HepG2 (cell line): ENCODE measurements around the gene C11orf68. TPM values are rescaled to one million over a fixed set of nuclear protein-coding genes. Genes with fewer than 3 reads are reported as not detected.

Experiments used
- ARID4A ChIP-seq: sonication (generic); formaldehyde crosslinking; IDR thresholded peaks from 2 replicates; pipeline ENCODE4 v1.5.0; 2020; ENCODE audit warnings: mild to moderate bottlenecking, missing genetic modification reagents, borderline replicate concordance
- CREM ChIP-seq, 2 experiments: sonication (generic) in 1 of 2; formaldehyde crosslinking in 1 of 2; IDR thresholded peaks; 2 replicates each; pipeline versions ENCODE4 v1.4.0 to v1.6.1; 2016 to 2020; ENCODE audit warnings: antibody characterized with exemption in 1 of 2, mild to moderate bottlenecking in 1 of 2, missing genetic modification reagents in 1 of 2
- HOXA5 ChIP-seq: sonication (generic); formaldehyde crosslinking; IDR thresholded peaks from 2 replicates; pipeline ENCODE4 v1.4.0; 2020; ENCODE audit warnings: missing genetic modification reagents
- NFKB2 ChIP-seq: sonication (generic); formaldehyde crosslinking; IDR thresholded peaks from 2 replicates; pipeline ENCODE4 v1.4.0; 2020; ENCODE audit warnings: missing genetic modification reagents, borderline replicate concordance
- NFYC ChIP-seq: IDR thresholded peaks from 2 replicates; pipeline ENCODE4 v1.6.1; 2016; ENCODE audit warnings: missing genetic modification reagents, missing compliant biosample characterization
- POLR2A ChIP-seq, 2 experiments: IDR thresholded peaks; 2 replicates each; pipeline ENCODE4 v1.6.1; 2011; ENCODE audit warnings: low read depth in 2 of 2, low read length in 2 of 2, mild to moderate bottlenecking in 1 of 2, moderate library complexity in 1 of 2; ENCODE audit not compliant: insufficient read depth in 1 of 2
- PPARG ChIP-seq: conservative IDR thresholded peaks from 2 replicates; pipeline ENCODE4 v1.6.1; 2016; ENCODE audit warnings: missing biosample characterization, missing genetic modification reagents
- RBM39 ChIP-seq: fragments of 200-400 bp; formaldehyde crosslinking; IDR thresholded peaks from one replicate; pipeline ENCODE4 v1.6.1; 2018; ENCODE audit warnings: antibody characterized with exemption, mild to moderate bottlenecking, low read depth, low read length; ENCODE audit not compliant: poor library complexity, severe bottlenecking
- RCOR2 ChIP-seq: IDR thresholded peaks from 2 replicates; pipeline ENCODE4 v1.6.1; 2016; ENCODE audit warnings: missing biosample characterization, missing genetic modification reagents
- ZBTB10 ChIP-seq: sonication (generic); formaldehyde crosslinking; IDR thresholded peaks from 2 replicates; pipeline ENCODE4 v1.4.0; 2020; ENCODE audit warnings: missing genetic modification reagents, borderline replicate concordance
- ZBTB38 ChIP-seq: sonication (generic); formaldehyde crosslinking; IDR thresholded peaks from 2 replicates; pipeline ENCODE4 v1.5.1; 2020; ENCODE audit warnings: mild to moderate bottlenecking, missing genetic modification reagents
- ZNF256 ChIP-seq: sonication (generic); formaldehyde crosslinking; conservative IDR thresholded peaks from 2 replicates; pipeline ENCODE4 v1.4.0; 2020; ENCODE audit warnings: missing genetic modification reagents
- polyA plus RNA-seq, 8 experiments: library from polyadenylated mRNA; depleted of rRNA in 3 of 8; stranded (reverse) in 7 of 8; unstranded in 1 of 8; fragments of >200 nt; fragmentation: Illumina TruSeq in 4 of 8; extraction: Trizol in 4 of 8; gene quantifications; 2 replicates each; pipeline versions ENCODE4 v1.2.1 to v1.2.3, GENCODE V29; 2011 to 2016; ENCODE audit warnings: low read depth in 4 of 8, missing spikeins in 1 of 8, mixed read lengths in 1 of 8; ENCODE audit not compliant: insufficient read depth in 1 of 8
- total RNA-seq, 5 experiments: library from RNA; depleted of rRNA; stranded (reverse); fragments of >200 nt; fragmentation: Illumina TruSeq; extraction: Trizol; gene quantifications; 2 replicates each; pipeline ENCODE4 v1.2.3, GENCODE V29; 2016; ENCODE audit warnings: low read depth in 1 of 5
- TF ChIP-seq, protein P1 (sequence below): sonication (generic); formaldehyde crosslinking; IDR thresholded peaks from 2 replicates; pipeline ENCODE4 v1.4.0; 2020; ENCODE audit warnings: missing genetic modification reagents
- TF ChIP-seq, protein P2 (sequence below): sonication (generic); formaldehyde crosslinking; IDR thresholded peaks from 2 replicates; pipeline ENCODE4 v1.5.1; 2020; ENCODE audit warnings: mild to moderate bottlenecking, missing genetic modification reagents, moderate library complexity

Gene C11orf68
- total and polyA plus RNA-seq, 2 of the 13 experiments (the other 11 are each of a cell fraction or from before 2014, with no cell fraction given), result 8.4 to 28.3 TPM

GRCh38 chr11:65869643-65870306 is 49.1 kb downstream of the C11orf68 start (continued):
- TF ChIP-seq CREM (IDR thresholded peaks at IDR 0.05) (no peak), CREM (CRISPR knock-in tag; IDR thresholded peaks at IDR 0.05) (no peak), PPARG (CRISPR knock-in tag) (no peak), ARID4A (CRISPR knock-in tag) (no peak), ZBTB38 (CRISPR knock-in tag) (0 out of 2 replicates have a peak, but pooled peaks have one; percentile 20), ZBTB10 (CRISPR knock-in tag) (no peak), RCOR2 (CRISPR knock-in tag) (no peak), HOXA5 (CRISPR knock-in tag) (no peak), RBM39 (no peak), ZNF256 (CRISPR knock-in tag) (no peak), NFKB2 (CRISPR knock-in tag) (no peak), POLR2A (IDR thresholded peaks at IDR 0.05; ENCODE audit: insufficient read depth in 1 of 2, low read depth in 2 of 2, low read length in 2 of 2) (peak in 1 of 2 experiments; percentile 37; a peak in 1 of 4 replicates), NFYC (CRISPR knock-in tag) (no peak)
- TF ChIP-seq, protein P1, sequence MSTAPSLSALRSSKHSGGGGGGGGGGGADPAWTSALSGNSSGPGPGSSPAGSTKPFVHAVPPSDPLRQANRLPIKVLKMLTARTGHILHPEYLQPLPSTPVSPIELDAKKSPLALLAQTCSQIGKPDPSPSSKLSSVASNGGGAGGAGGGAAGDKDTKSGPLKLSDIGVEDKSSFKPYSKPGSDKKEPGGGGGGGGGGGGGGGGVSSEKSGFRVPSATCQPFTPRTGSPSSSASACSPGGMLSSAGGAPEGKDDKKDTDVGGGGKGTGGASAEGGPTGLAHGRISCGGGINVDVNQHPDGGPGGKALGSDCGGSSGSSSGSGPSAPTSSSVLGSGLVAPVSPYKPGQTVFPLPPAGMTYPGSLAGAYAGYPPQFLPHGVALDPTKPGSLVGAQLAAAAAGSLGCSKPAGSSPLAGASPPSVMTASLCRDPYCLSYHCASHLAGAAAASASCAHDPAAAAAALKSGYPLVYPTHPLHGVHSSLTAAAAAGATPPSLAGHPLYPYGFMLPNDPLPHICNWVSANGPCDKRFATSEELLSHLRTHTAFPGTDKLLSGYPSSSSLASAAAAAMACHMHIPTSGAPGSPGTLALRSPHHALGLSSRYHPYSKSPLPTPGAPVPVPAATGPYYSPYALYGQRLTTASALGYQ, result no peak
- TF ChIP-seq, protein P2, sequence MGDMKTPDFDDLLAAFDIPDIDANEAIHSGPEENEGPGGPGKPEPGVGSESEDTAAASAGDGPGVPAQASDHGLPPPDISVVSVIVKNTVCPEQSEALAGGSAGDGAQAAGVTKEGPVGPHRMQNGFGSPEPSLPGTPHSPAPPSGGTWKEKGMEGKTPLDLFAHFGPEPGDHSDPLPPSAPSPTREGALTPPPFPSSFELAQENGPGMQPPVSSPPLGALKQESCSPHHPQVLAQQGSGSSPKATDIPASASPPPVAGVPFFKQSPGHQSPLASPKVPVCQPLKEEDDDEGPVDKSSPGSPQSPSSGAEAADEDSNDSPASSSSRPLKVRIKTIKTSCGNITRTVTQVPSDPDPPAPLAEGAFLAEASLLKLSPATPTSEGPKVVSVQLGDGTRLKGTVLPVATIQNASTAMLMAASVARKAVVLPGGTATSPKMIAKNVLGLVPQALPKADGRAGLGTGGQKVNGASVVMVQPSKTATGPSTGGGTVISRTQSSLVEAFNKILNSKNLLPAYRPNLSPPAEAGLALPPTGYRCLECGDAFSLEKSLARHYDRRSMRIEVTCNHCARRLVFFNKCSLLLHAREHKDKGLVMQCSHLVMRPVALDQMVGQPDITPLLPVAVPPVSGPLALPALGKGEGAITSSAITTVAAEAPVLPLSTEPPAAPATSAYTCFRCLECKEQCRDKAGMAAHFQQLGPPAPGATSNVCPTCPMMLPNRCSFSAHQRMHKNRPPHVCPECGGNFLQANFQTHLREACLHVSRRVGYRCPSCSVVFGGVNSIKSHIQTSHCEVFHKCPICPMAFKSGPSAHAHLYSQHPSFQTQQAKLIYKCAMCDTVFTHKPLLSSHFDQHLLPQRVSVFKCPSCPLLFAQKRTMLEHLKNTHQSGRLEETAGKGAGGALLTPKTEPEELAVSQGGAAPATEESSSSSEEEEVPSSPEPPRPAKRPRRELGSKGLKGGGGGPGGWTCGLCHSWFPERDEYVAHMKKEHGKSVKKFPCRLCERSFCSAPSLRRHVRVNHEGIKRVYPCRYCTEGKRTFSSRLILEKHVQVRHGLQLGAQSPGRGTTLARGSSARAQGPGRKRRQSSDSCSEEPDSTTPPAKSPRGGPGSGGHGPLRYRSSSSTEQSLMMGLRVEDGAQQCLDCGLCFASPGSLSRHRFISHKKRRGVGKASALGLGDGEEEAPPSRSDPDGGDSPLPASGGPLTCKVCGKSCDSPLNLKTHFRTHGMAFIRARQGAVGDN (CRISPR knock-in tag), result peak; percentile 31
